K562 (cell line): ENCODE data around the gene MDN1. TPM values are rescaled to one million over a fixed set of nuclear protein-coding genes. Genes with fewer than 3 reads are reported as not detected.
A peak's percentile ranks its signal among the peaks of the same experiment; 100 is the strongest.

Experiments used
- ATAC-seq: fragments of 200-7000 bp; cut with Tn5 transposase; 3 replicates; pipeline ENCODE4 v1.9.1; 2020; ENCODE audit warnings: moderate library complexity
- Bru-seq: library from RNA; stranded (reverse); fragments of 400-500 nt; gene quantifications from one replicate; lab custom pipeline; 2021; lab: Mats Ljungman, UMichigan
- BruChase-seq, 2 experiments: library from RNA; stranded (reverse); fragments of 400-500 nt; gene quantifications; one replicate each; lab custom pipeline; 2021; lab: Mats Ljungman, UMichigan
- BruUV-seq: library from RNA; stranded (reverse); fragments of 400-500 nt; replicated peaks from 2 replicates; lab custom pipeline; 2021; lab: Mats Ljungman, UMichigan
- CTCF ChIA-PET: fragments of 300-600 bp; formaldehyde crosslinking; extraction: SDS; loops from one replicate; lab custom pipeline; 2021; ENCODE audit warnings: low intra/inter-chr PET ratio; lab: Yijun Ruan, JAX
- POLR2A ChIA-PET: fragments of 300-600, 350-650 bp; sonication (Branson Sonifier 250); formaldehyde crosslinking; extraction: SDS; loops from one replicate; lab custom pipeline; 2021; ENCODE audit warnings: antibody characterized with exemption, inconsistent platforms; lab: Yijun Ruan, JAX
- DNase-seq, 4 experiments: peaks; one replicate each; pipeline versions ENCODE4 v3.0.0 to v3.0.0-alpha.2; 2011 to 2018; ENCODE audit warnings: low spot score in 3 of 4, mixed read lengths in 3 of 4; ENCODE audit errors: extremely low read depth in 1 of 4
- FAIRE-seq: peaks from 2 replicates; lab custom pipeline; 2011; peaks lifted over from hg19 to GRCh38; lab: Jason Lieb, UNC
- H2AFZ ChIP-seq: 2 replicates; pipeline ENCODE4 v1.6.0; 2011; ENCODE audit warnings: low read depth, low read length, control low read depth, inconsistent platforms
- H3K27ac ChIP-seq: fragments of 200-600 bp; 3 replicates; pipeline ENCODE4 v1.8.0; 2011; ENCODE audit warnings: low read depth, mild to moderate bottlenecking, control low read depth, inconsistent platforms, low read length, moderate library complexity, mixed read lengths; ENCODE audit errors: extremely low read depth
- H3K27me3 ChIP-seq, 2 experiments: fragments of 300-600 bp in 1 of 2; 2 replicates in 1 of 2; 3 replicates in 1 of 2; pipeline versions ENCODE4 v1.6.0 to v1.8.0; 2011; ENCODE audit warnings: inconsistent platforms in 2 of 2, low read length in 2 of 2, mild to moderate bottlenecking in 1 of 2, mixed read lengths in 1 of 2, moderate library complexity in 1 of 2; ENCODE audit not compliant: control insufficient read depth in 2 of 2, insufficient read depth in 2 of 2
- H3K36me3 ChIP-seq: fragments of 300-600 bp; 3 replicates; pipeline ENCODE4 v1.8.0; 2011; ENCODE audit warnings: mild to moderate bottlenecking, low read length, inconsistent platforms; ENCODE audit not compliant: control insufficient read depth, insufficient read depth
- H3K4me1 ChIP-seq, 2 experiments: fragments of 200-600 bp in 1 of 2; replicated peaks in 1 of 2; 2 replicates in 1 of 2; 3 replicates in 1 of 2; pipeline versions ENCODE4 v1.5.1 to v1.8.0; 2011; ENCODE audit warnings: inconsistent platforms in 2 of 2, low read length in 2 of 2, mild to moderate bottlenecking in 1 of 2, mixed read lengths in 1 of 2, moderate library complexity in 1 of 2; ENCODE audit not compliant: control insufficient read depth in 2 of 2, insufficient read depth in 2 of 2
- H3K4me2 ChIP-seq: 2 replicates; pipeline ENCODE4 v1.6.1; 2011; ENCODE audit warnings: low read length, control low read depth, inconsistent platforms, mixed read lengths; ENCODE audit not compliant: insufficient read depth
- H3K4me3 ChIP-seq: fragments of 200-600 bp; sonication (generic), shearing (Covaris generic); 2 replicates; pipeline ENCODE4 v1.5.1; 2016; ENCODE audit warnings: control low read depth, inconsistent platforms
- H3K79me2 ChIP-seq: fragments of 200-600 bp; 3 replicates; pipeline ENCODE4 v1.8.0; 2011; ENCODE audit warnings: low read length, inconsistent platforms; ENCODE audit not compliant: control insufficient read depth, insufficient read depth
- H3K9ac ChIP-seq, 2 experiments: 2 replicates each; pipeline versions ENCODE4 v1.6.0 to v1.6.1; 2011; ENCODE audit warnings: low read depth in 2 of 2, low read length in 2 of 2, control low read depth in 1 of 2, inconsistent platforms in 1 of 2, mild to moderate bottlenecking in 1 of 2, mixed read lengths in 1 of 2; ENCODE audit not compliant: insufficient read depth in 1 of 2
- H3K9me1 ChIP-seq: one replicate; pipeline ENCODE4 v1.6.0; 2011; ENCODE audit warnings: inconsistent platforms, mild to moderate bottlenecking, low read length, moderate library complexity; ENCODE audit not compliant: control insufficient read depth, insufficient read depth
- H3K9me3 ChIP-seq: replicated peaks from 2 replicates; pipeline ENCODE4 v1.5.1; 2011; ENCODE audit warnings: low read depth, low read length, inconsistent platforms; ENCODE audit not compliant: control insufficient read depth, insufficient read depth
- H4K20me1 ChIP-seq: replicated peaks from 2 replicates; pipeline ENCODE4 v1.6.1; 2011; ENCODE audit warnings: low read length, inconsistent platforms, mixed read lengths; ENCODE audit not compliant: control insufficient read depth, insufficient read depth
- DDX20 ChIP-seq: fragments of 450-650 bp; IDR thresholded peaks from 2 replicates; pipeline ENCODE4 v1.6.1; 2016; ENCODE audit warnings: missing genetic modification characterization, low read depth, mild to moderate bottlenecking, missing compliant biosample characterization, moderate library complexity
- MED1 ChIP-seq: sonication (generic); formaldehyde crosslinking; IDR thresholded peaks from 2 replicates; pipeline ENCODE4 v1.8.1; 2023; ENCODE audit warnings: missing genetic modification reagents, borderline replicate concordance
- RBM39 ChIP-seq: fragments of 200-400 bp; formaldehyde crosslinking; optimal IDR thresholded peaks from 2 replicates; pipeline ENCODE3; 2018; ENCODE audit warnings: low read depth, low read length
- WGBS: fragments of 100-300 bp; shearing (Covaris generic); methylation state at CpG from one replicate; pipeline ENCODE4 v1.1.6; 2016; ENCODE audit warnings: low coverage, mixed read lengths; ENCODE audit not compliant: insufficient coverage; ENCODE audit errors: missing lambda C conversion rate; 5-methylcytosine and 5-hydroxymethylcytosine counted together
- in situ Hi-C: fragments of 300-500 bp; cut with MboI; formaldehyde crosslinking; loops from 4 replicates; pipeline ENCODE4 v1.15.0; 2018; ENCODE audit warnings: inconsistent platforms, mixed read lengths
- intact Hi-C: fragments of 100-400 bp; cut with micrococcal nuclease; formaldehyde crosslinking; loops from 2 replicates; pipeline ENCODE4 v1.14.2; 2022
- long read RNA-seq, 3 experiments: library from polyadenylated mRNA in 2 of 3; library from RNA in 1 of 3; unstranded in 2 of 3; stranded (forward) in 1 of 3; transcript quantifications; one replicate each; pipeline ENCODE4 v2.0.0, GENCODE V29; 2019 to 2022
- polyA minus RNA-seq, 3 experiments: library from RNA; depleted of rRNA, polyadenylated mRNA; stranded (reverse); fragments of >200 nt; gene quantifications; 2 replicates each; pipeline ENCODE4 v1.2.3, GENCODE V29; 2011
- polyA plus RNA-seq, 8 experiments: library from polyadenylated mRNA; depleted of rRNA in 4 of 8; stranded (reverse) in 5 of 8; unstranded in 3 of 8; fragments of >200 nt; fragmentation: Nextera tagmentation in 2 of 8; fragmentation: Illumina TruSeq in 1 of 8; extraction: Ambion mirVana in 2 of 8; extraction: Trizol in 1 of 8; gene quantifications; 2 replicates each; pipeline versions ENCODE4 v1.2.1 to v1.2.3, GENCODE V29; 2011 to 2014; ENCODE audit warnings: inconsistent platforms in 1 of 8, missing spikeins in 1 of 8
- total RNA-seq, 7 experiments: library from RNA; depleted of rRNA in 6 of 7; stranded (reverse); fragments of >200 nt in 6 of 7; fragmentation: Illumina TruSeq in 2 of 7; extraction: Trizol in 2 of 7; gene quantifications; 2 replicates each; pipeline versions ENCODE4 v1.2.1 to v1.2.3, GENCODE V29; 2011 to 2021; ENCODE audit warnings: low replicate concordance in 1 of 7
- TF ChIP-seq, protein P1 (sequence below): fragments of 450-650 bp; formaldehyde crosslinking; conservative IDR thresholded peaks from 2 replicates; pipeline ENCODE4 v1.4.0; 2022; ENCODE audit warnings: mild to moderate bottlenecking, missing genetic modification characterization
- TF ChIP-seq, protein P2 (sequence below): sonication (generic); formaldehyde crosslinking; IDR thresholded peaks from 2 replicates; pipeline ENCODE4 v1.8.1; 2022; ENCODE audit warnings: missing genetic modification reagents

Gene MDN1, protein sequence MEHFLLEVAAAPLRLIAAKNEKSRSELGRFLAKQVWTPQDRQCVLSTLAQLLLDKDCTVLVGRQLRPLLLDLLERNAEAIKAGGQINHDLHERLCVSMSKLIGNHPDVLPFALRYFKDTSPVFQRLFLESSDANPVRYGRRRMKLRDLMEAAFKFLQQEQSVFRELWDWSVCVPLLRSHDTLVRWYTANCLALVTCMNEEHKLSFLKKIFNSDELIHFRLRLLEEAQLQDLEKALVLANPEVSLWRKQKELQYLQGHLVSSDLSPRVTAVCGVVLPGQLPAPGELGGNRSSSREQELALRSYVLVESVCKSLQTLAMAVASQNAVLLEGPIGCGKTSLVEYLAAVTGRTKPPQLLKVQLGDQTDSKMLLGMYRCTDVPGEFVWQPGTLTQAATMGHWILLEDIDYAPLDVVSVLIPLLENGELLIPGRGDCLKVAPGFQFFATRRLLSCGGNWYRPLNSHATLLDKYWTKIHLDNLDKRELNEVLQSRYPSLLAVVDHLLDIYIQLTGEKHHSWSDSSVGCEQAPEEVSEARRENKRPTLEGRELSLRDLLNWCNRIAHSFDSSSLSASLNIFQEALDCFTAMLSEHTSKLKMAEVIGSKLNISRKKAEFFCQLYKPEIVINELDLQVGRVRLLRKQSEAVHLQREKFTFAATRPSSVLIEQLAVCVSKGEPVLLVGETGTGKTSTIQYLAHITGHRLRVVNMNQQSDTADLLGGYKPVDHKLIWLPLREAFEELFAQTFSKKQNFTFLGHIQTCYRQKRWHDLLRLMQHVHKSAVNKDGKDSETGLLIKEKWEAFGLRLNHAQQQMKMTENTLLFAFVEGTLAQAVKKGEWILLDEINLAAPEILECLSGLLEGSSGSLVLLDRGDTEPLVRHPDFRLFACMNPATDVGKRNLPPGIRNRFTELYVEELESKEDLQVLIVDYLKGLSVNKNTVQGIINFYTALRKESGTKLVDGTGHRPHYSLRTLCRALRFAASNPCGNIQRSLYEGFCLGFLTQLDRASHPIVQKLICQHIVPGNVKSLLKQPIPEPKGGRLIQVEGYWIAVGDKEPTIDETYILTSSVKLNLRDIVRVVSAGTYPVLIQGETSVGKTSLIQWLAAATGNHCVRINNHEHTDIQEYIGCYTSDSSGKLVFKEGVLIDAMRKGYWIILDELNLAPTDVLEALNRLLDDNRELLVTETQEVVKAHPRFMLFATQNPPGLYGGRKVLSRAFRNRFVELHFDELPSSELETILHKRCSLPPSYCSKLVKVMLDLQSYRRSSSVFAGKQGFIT (N-terminal part only)
- total RNA-seq (2011; cell fraction: chromatin; rRNA removed; ENCODE audit: low replicate concordance), result 129 and 268 TPM in 2 replicates
- 56.2 and 74.1 TPM in 2 replicates for total RNA-seq (2011; cell fraction: nucleolus; rRNA removed)
- 100 and 102 TPM in 2 replicates for total RNA-seq (2011; cell fraction: nucleoplasm; rRNA removed)
- total RNA-seq (2014; rRNA removed) (43.0 and 51.1 TPM in 2 replicates), total RNA-seq (2014; rRNA removed; fragmentation: Illumina TruSeq; extraction: Trizol) (69.2 and 73.9 TPM in 2 replicates), total RNA-seq (2015; rRNA removed; fragmentation: Illumina TruSeq; extraction: Trizol) (66.8 and 67.6 TPM in 2 replicates), total RNA-seq (2021) (93.6 and 98.9 TPM in 2 replicates), polyA plus RNA-seq (2011; rRNA removed) (37.8 and 39.8 TPM in 2 replicates), polyA plus RNA-seq (2014; fragmentation: Illumina TruSeq; extraction: Trizol) (44.1 and 48.7 TPM in 2 replicates), polyA plus RNA-seq (2014; fragmentation: Nextera tagmentation; extraction: Ambion mirVana) (10 to 100 TPM; 25.6 to 27.8 TPM), polyA plus RNA-seq (2014; rRNA removed) (28.1 and 37.8 TPM in 2 replicates), polyA minus RNA-seq (2011; rRNA and poly(A)+ RNA removed) (60.0 and 69.1 TPM in 2 replicates), Bru-seq, nascent RNA (percentile 86 among the genes with signal in this experiment), BruChase-seq, experiment 1, labeled RNA remaining after a 2-hour chase (percentile 88 among the genes with signal in this experiment), BruChase-seq, experiment 2, labeled RNA remaining after a 6-hour chase (percentile 91 among the genes with signal in this experiment)
- 12.9 and 27.6 TPM in 2 replicates for polyA plus RNA-seq (2011; cell fraction: cytosol; rRNA removed)
- 113 and 158 TPM in 2 replicates for polyA plus RNA-seq (2011; cell fraction: nucleus; rRNA removed)
- polyA plus RNA-seq (2012), result 24.1 and 37.2 TPM in 2 replicates
- polyA minus RNA-seq (2011; cell fraction: cytosol; rRNA and poly(A)+ RNA removed), result 50.6 and 66.1 TPM in 2 replicates
- polyA minus RNA-seq (2011; cell fraction: nucleus; rRNA and poly(A)+ RNA removed), result 59.9 and 98.7 TPM in 2 replicates
- long read RNA-seq, experiment 1, partial matches to known transcripts, result 56 of 69 reads
- long read RNA-seq, experiment 1, other reads (novel, unspliced or antisense), result 13 of 69 reads
- long read RNA-seq, experiment 2, partial matches to known transcripts, result 20 of 25 reads
- long read RNA-seq, experiment 2, other reads (novel, unspliced or antisense), result 5 of 25 reads
- long read RNA-seq, experiment 3, partial matches to known transcripts, result 7 of 12 reads
- long read RNA-seq, experiment 3, other reads (novel, unspliced or antisense), result 5 of 12 reads

DNA sequence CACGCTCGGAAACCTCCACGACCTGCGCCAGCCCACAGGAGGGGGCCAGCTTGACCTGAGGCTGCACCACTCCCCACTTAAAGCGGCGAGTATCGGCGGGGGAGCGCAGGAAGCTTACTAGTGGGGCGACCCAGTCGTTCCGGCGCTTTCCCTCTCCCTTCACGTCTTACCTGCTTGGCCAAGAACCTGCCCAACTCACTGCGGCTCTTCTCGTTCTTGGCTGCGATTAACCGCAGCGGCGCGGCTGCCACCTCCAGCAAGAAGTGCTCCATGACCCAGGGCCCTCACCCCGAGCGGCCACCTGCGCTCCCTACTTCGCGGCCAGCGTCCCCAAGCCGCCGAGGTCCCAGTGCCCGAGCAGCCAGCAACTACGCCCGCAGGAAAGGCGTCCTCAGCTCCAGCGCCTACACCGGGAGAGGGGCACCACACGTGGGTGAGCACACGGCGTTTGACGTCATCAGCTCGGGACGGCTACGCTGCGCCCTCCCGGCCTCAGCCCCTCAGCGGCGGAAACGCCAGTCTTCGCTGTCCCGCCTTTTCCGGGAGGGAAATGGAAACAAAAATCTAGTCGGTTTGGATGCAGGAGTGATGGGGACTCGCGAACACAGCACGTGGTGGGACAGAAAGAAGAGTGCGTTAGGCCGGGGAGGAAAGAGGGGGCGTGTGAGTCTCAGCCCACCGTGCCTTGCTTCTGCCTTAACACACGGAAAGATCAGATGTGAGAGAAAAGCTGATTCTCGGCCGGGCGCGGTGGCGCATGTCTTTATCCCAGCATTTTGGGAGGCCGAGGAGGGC, at the start of gene MDN1:
Gene MDN1 (minus strand): TSS at position 459 of the 795 bp plus-strand sequence. CDS start 187 bp downstream, at position 272.
- H2AFZ ChIP-seq, result peak within 1 kb of the TSS; percentile 97
- TF ChIP-seq RBM39 (no peak), DDX20 (tag) (no peak), MED1 (no peak)
- TF ChIP-seq, protein P1, sequence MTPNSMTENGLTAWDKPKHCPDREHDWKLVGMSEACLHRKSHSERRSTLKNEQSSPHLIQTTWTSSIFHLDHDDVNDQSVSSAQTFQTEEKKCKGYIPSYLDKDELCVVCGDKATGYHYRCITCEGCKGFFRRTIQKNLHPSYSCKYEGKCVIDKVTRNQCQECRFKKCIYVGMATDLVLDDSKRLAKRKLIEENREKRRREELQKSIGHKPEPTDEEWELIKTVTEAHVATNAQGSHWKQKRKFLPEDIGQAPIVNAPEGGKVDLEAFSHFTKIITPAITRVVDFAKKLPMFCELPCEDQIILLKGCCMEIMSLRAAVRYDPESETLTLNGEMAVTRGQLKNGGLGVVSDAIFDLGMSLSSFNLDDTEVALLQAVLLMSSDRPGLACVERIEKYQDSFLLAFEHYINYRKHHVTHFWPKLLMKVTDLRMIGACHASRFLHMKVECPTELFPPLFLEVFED, result no peak
- TF ChIP-seq, protein P2, sequence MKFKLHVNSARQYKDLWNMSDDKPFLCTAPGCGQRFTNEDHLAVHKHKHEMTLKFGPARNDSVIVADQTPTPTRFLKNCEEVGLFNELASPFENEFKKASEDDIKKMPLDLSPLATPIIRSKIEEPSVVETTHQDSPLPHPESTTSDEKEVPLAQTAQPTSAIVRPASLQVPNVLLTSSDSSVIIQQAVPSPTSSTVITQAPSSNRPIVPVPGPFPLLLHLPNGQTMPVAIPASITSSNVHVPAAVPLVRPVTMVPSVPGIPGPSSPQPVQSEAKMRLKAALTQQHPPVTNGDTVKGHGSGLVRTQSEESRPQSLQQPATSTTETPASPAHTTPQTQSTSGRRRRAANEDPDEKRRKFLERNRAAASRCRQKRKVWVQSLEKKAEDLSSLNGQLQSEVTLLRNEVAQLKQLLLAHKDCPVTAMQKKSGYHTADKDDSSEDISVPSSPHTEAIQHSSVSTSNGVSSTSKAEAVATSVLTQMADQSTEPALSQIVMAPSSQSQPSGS (CRISPR knock-in tag), result no peak

More for the DNA sequence above, at the start of gene MDN1:
- no peaks in the 10 kb centered on the region for H3K9me1 ChIP-seq
- H3K9ac ChIP-seq, result peak within 1 kb of the TSS; percentile 95 to 97
- H3K4me3 ChIP-seq, result peak within 1 kb of the TSS; percentile 94
- in situ Hi-C loops (no loop called here), intact Hi-C loops (no loop called here)
- BruUV-seq, result TSS peak; percentile 60
- DNase-seq, result peak; percentile 86 to 97 (median 90)
- ChIA-PET CTCF (no interaction called here), POLR2A (interaction anchor here (0.6 to 3.9 kb wide), 10 partner anchors 10 to 283 kb away, joined by 3 to 43 read pairs (median 4); partner anchors contain the start of gene CASP8AP2)
- no peaks in the 10 kb centered on the region for H3K27me3 ChIP-seq
- under 1% methylated on average over 57 of the region's 65 CpGs for WGBS
- H3K79me2 ChIP-seq, result peaks cover 63% of the 10 kb centered on the region
- peak within 1 kb of the TSS; percentile 100 for H3K4me2 ChIP-seq
- peak; percentile 91 for ATAC-seq
- peaks cover 27% of the 10 kb centered on the region; the same call in 2 of the 3 replicates for H3K36me3 ChIP-seq
- no peaks in the 10 kb centered on the region for H3K9me3 ChIP-seq
- FAIRE-seq, result peak; percentile 98
- H3K4me1 ChIP-seq, result peaks cover 12 to 14% of the 10 kb centered on the region in 2 experiments; a peak in 4 of 5 replicates
- peaks cover 12% of the 10 kb centered on the region for H4K20me1 ChIP-seq
- H3K27ac ChIP-seq, result peak within 1 kb of the TSS; percentile 93
